Erythroblast (primary cell): Measurements from ENCODE around the gene PFN2.
"Not testable (repeated sequence)": the region's sequence is repeated elsewhere in the genome, so short reads cannot be mapped to it uniquely, and the experiment has no call there.

Experiments used
- DNase-seq, 2 experiments: peaks; one replicate each; lab custom pipeline; 2025; lab: John Stamatoyannopoulos, UW
- GATA1 ChIP-seq: IDR thresholded peaks from 2 replicates; pipeline ENCODE4 v1.6.1; 2011; ENCODE audit warnings: low read depth, mild to moderate bottlenecking, control low read depth, low read length, moderate library complexity
- POLR2A ChIP-seq: IDR thresholded peaks from 2 replicates; pipeline ENCODE4 v1.6.1; 2011; ENCODE audit warnings: mild to moderate bottlenecking, low read length

Gene PFN2

DNA sequence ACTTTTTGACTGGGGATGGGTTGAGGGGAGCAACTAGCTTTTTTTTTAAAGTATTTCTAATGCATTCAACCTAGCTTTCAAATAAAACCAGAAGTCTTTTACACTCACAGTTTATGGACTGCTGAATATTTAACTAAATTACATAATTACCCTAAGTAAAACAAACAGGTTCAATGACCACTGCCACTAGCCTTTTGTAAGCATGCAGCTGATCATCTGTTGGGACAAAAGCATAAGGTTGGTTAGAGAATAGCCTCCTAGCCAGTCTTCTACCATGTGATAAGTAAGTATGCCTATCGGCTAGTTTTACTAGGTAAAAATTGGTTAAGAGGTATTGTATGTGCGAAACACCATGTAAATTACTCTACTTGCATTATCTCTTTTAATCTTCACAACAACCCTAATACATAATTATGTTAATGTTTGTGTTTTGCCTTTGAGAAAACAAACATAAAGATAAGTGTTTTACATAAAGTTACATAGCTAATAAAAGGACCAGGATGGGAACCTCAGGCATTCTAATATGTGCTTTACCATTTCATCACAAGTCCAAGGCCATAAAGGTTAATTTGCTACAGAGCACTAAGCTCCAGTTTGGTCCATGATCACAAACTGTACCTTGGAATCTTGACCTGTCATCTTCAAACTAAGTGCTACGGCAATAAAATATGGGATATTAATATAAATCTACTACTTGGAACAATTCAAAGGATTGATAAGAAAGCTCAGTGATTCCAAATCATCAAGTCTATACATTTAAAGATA, 13.2 kb downstream of the PFN2 start:
- no peak for DNase-seq
- TF ChIP-seq POLR2A = no peak
- no peak for TF ChIP-seq GATA1

DNA sequence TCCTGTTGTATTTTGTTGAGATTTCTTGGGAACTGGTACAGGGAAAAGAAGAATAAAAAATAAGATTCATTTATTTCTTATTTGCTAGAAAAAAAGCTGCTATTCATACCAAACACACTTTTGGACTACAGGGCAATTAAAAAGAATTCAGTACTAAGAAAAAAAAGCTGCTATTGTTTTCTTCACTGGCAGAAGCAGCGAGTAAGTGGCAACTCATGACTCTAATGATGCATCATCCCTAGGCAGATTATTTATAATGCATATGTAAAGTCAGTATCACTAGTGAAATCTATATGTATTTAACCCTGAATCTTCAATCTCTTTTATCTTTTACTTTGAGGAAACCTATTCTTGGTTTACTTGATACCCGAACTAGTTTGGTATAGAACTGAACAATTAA, 15.2 kb downstream of the PFN2 start:
- DNase-seq = no peak

DNA sequence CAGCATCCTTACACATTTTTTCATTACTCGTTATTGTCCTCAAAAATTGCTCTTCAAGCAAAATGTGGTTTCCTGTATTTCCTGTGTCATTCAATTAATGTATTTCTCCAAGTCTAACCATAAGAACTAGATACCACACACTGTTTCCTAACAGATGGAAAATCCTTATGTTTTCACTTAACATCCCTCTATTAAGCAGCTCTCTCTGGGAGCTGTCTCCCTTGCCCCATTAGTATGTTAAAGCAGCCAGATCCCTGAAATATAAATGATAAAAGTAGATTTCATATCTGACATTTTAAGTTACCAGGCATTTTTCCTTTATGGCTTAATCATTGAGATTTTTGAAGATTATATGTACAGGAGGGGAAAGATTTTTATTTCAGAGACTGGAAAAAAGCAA, 15.9 kb downstream of the PFN2 start:
- no peak for TF ChIP-seq GATA1
- TF ChIP-seq POLR2A = no peak
- no peak for DNase-seq

More for the DNA sequence above, 15.2 kb downstream of the PFN2 start:
- TF ChIP-seq GATA1 = no peak
- no peak for TF ChIP-seq POLR2A

DNA sequence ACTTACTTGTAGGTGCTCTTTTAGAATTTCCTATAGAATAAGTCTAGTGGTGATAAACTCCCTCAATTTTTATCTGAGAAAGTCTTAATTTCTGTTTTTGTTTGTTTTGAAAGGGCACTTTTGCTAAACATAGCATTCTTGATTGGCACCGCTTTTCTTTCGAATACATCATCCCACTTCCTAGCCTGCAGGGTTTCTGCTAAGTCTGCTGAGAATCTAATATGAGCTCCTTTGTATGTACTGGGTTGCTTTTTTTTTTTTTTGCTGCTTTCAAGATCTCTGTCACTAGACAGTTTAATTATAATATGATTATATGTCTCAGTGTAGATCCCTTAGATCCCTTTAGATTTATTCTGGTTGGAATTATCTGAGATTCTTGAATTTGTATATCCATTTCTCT, 21.5 kb downstream of the PFN2 start:
- no peak for DNase-seq
- no peak for TF ChIP-seq POLR2A
- no peak for TF ChIP-seq GATA1

DNA sequence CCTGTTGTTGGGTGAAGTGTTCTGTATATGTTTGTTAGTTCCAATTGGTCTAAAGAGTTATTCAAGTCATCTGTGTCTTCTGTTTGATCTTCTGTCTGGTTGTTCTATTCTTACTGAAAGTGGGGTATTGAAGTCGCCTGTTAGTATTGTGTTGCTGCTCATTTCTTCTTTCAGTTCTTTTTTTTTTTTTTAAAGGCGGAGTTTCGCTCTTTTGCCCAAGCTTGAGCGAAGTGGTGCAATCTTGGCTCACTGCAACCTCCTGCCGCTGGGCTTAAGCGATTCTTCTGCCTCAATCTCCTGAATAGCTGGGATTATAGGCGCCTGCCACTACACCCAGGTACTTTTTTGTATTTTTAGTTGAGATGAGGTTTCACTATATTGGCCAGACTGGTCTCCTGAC, 23.5 kb downstream of the PFN2 start:
- TF ChIP-seq POLR2A (no peak), GATA1 (no peak)
- DNase-seq = no peak

DNA sequence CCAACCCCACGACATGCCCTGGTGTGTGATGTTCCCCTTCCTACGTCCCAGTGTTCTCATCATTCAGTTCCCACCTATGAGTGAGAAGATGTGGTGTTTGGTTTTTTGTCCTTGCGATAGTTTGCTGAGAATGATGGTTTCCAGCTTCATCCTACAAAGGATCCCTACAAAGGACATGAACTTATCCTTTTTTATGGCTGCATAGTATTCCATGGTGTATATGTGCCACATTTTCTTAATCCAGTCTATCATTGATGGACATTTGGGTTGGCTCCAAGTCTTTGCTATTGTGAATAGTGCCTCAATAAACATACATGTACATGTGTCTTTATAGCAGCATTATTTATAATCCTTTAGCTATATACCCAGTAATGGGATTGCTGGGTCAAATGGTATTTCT, 26.7 kb downstream of the PFN2 start:
- not testable (repeated sequence) for DNase-seq

DNA sequence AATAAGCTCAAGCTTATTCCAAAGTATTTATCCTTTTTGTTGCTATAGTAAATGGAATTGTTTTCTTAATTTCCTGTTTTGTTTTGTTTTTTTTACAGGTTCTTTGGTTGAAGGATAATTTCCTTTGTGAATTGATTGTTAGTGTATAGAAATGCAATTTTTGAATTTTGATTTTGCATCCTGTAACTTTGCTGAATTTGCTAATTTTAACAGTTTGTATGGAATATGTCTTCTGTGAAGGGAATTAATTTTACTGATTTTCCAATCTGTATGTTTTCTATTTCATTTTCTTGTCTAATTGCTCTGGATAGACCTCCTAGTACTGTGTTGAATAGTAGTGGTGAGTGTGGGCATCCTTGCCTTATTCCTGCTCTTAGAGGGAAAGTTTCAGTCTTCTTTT, 28.3 kb downstream of the PFN2 start:
- no peak for DNase-seq
- TF ChIP-seq POLR2A (no peak), GATA1 (no peak)

DNA sequence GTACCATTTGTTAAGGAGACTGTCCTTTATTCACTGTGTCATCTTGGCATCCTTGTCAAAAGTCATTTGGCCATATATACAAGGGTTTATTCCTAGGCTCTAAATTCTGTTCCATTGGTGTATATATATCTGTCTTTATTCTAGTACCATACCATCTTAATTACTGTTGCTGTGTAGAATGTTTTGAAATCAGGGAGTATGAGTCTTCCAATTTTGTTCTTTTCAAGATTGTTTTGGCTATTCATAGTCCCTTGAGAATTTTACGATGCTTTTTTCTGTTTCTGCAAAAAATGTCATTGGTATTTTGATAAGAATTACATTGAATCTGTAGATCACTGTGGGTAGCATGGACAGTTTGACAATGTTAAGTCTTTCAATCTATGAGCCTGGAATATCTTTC, 28.7 kb downstream of the PFN2 start:
- DNase-seq = no peak
- TF ChIP-seq POLR2A (no peak), GATA1 (no peak)

DNA sequence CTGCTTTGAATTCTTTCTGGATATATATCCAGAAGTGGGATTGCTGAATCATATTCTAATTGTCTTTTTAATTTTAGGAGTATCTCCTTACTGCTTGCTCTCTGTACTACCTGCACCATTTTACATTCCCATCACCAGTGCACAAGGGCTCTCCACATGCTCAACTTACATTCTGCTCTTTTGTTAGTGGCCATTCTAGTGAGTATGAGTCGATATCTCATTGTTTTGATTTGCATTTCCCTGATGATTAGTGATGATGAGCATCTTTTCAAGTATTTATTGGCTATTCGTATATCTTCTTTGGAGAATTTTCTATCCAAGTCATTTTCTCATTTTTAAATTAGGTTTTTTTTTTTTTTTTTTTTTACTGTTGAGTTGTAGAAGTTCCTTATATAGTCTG, 29.5 kb downstream of the PFN2 start:
- no peak for DNase-seq
- TF ChIP-seq GATA1 (no peak), POLR2A (no peak)

DNA sequence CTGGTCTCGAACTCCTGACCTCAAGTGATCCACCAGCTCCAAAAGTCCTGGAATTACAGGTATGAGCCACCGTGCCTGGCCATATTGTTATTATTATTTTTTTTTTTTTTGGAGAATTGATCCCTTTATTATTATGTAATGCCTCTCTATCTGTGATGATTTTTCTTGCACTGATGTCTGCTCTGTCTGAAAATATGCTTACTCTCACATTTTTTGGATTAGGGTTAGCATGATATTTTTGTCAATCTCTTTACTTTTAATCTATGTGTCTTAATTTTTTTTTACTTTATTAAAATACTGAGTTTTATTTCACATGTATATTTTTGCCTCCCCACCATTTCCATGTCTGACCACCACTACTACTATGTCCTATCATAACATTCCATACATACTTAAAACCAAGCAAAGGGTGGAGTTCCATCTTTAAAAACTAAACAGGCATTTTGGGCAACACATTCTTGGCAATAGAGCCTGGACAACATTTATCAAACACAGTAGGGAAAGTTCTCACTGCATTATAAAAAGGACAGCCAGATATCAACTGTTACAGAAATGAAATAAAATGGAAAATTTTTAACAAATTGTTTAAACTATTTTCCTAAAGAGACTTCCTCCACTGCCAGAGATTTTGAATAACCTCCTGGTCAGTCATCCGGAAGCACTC, 32.2 kb downstream of the PFN2 start:
- DNase-seq = not testable (repeated sequence)

DNA sequence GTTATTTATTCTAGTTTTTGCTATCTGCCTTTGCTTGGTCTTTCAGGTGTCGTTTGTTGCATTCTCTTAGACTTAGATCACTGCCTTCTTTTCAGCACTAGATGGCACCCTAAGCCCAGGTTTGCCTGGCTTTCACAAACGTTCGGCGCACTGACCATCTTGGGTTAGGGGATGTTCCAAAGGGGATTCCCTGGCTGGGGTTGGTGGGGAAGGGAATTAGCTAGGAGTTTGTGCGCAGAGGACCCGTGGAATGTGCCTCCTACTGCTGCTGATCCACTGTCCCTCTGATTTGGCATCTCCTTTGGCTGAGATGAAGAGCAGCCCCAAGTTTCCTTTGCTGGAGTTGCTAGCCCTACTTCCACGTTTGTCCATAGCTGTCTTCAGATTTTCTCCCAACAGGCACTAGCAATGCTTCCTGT, 33.9 kb downstream of the PFN2 start:
- DNase-seq = peak; percentile 45 to 70
- no peak for TF ChIP-seq GATA1
- no peak for TF ChIP-seq POLR2A

DNA sequence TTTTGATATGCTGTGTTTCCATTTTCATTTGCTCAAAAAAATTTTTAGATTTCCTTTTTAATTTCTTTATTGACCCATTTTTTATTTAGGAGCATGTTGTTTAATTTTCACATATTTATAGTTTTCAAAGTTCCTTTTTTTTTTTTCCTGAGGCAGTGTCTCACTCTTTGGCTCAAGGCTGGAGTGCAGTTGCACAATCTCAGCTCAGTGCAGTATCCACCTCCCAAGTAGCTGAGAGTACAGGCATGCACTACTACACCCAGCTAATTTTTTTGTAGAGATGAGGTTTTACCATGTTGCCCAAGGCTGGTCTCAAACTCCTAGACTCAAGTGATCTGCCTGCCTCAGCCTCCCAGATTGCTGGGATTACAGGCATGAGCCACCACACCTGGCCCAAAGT, 36.2 kb downstream of the PFN2 start:
- TF ChIP-seq GATA1 (no peak), POLR2A (no peak)
- no peak for DNase-seq

DNA sequence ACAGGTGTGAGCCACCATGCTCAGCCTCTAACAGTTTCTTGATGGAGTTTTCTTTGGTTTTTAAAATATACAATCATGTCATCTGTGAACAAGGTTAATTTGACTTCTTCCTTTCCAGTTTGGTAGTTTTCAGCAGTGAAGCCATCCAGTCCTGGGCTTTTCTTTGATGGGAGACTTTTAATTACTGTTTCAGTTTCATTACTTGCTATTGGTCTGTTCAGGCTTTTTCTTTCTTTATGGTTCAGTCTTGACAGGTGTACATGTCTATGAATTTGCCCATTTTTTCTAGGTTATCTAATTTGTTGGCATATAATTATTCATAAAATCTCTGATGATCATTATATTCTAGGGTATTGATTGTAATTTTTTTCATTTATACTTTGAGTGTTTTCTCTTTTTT, 36.8 kb downstream of the PFN2 start:
- TF ChIP-seq GATA1 (no peak), POLR2A (no peak)
- no peak for DNase-seq

DNA sequence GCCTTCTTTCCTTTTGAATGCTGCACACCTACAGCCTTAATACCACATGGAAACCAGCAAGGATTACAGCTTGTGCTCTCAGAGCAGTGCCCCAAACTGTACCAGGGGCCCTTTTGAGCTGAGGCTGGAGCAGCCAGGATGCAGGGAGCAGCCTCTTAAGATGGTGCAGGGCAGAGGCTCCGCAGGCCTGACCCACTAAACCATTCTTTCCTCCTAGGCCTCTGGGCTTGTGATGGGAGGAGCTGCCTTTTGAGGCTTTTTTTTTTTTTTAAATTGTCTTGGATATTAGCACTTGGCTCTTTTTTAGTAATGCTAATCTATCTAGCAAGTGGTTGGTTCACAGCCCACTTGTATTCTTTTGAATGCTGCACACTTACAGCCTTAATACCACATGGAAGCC, 37.7 kb downstream of the PFN2 start:
- TF ChIP-seq POLR2A (no peak), GATA1 (no peak)
- DNase-seq = no peak

DNA sequence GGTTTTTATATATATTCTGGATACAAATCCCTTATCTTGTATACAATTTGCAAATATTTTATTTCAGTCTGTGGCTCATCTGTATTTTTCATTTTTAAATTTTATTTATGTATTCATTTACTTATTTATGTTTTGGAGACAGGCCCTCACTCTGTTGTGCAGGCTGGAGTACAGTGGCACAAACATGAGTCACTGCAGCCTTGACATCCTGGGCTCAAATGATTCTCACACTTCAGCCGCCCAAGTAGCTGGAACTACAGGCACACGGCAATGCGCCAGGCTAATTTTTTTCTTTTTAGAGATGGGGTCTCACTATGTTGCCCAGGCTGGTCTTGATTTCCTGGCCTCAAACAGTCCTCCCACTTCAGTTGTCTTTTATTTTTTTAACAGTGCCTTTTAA, 50.6 kb downstream of the PFN2 start:
- no peak for DNase-seq
- TF ChIP-seq GATA1 = no peak
- TF ChIP-seq POLR2A = no peak

DNA sequence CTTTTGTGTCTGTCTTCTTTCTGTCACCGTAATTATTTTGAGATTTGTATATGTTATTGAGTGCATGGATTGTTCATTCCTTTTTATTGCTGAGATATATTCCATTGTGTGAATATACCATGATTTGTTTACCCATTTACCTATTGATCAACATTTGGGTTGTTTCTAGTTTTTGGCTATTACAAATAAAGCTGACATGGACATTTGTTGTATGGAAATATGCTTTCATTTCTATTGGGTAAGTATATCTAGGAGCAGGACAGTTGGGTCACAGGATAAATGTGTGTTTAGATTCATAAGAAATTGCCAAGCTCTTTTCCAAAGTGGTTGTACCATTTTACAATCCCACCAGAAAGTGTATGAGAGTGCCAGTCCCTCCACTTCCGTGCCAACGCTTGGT, 51.2 kb downstream of the PFN2 start:
- DNase-seq = no peak
- no peak for TF ChIP-seq GATA1
- no peak for TF ChIP-seq POLR2A
